Embryonic facial prominence (tissue), 1 donor: ENCODE results near the gene CLDN24.

ENCODE experiments used
- DNase-seq: peaks from one replicate; pipeline ENCODE4 v3.0.0-alpha.2; 2016; ENCODE audit errors: extremely low spot score

The CLDN24 gene

GRCh38 chr4:183321079-183321478 lies 1.1 kb downstream of the CLDN24 start:
- no peak for DNase-seq

- no peak for DNase-seq
Measured at GRCh38 chr4:183320211-183321059, 1.8 kb downstream of the CLDN24 start, which contains the start of gene CLDN22. TSS of gene CLDN22 (minus strand) at chr4:183320276. CDS start at chr4:183320218, 58 bp downstream.

DNA sequence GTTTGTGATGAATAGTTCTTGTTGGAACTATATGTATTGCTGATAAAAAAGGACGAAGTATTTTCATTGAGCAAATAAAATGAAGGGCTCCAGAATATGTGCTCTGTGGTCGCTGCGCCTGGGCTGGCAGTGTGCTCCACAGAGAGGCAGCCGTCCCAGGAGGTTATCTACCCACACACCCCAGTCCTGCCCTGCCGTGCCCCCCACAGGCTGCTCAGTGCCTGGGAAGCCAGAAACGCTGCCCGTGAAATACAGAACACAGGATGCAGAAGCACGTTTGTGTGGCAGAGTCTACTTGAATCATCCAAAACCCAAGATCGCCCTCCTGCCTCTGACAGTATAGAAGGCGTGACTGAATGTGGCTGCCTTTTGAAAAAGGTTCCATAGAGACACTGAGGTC lies 3.6 kb downstream of the CLDN24 start:
- DNase-seq, result no peak

DNA sequence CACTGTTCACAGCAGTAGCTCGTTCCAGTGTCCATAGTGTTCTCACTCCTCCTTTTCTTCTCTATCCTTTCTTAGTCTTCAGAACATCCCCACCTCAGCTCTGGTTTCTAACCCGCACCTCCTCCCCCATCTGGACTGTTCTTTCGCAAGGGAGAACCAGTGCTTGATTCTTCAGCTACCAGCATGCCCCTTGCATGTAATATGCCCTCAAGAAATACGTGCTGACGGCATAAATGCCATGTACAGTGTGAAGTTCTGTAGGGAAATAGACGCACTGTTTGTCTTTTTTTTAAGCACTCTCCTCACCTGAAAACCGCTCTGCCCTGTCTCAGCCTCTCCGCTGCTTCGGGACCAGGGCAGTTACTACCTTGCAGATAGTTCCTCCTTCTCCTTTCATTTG lies 7.4 kb downstream of the CLDN24 start:
- no peak for DNase-seq

- no peak for DNase-seq
Measured at GRCh38 chr4:183314336-183314735, 7.9 kb downstream of the CLDN24 start.

DNA sequence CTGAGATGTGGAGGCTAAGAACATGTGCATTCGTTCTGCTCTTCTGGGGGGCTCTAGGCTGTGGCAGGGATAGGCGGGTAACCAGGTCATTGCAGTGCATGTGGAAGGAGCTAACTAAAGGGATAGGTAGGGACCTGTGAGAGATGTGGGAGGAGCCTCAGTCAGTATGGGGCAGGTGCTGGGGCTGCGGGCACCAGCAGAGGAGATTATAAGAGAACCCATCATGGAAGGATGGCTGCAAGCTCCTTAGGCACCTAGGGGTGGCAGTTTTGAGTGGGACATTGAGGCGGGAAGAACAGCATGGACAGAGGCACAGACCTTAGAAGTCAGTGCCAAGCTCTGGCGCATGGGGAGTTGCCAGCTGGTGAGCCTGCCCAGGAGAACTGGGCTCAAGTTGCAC lies 9.4 kb downstream of the CLDN24 start:
- DNase-seq, result no peak

DNA sequence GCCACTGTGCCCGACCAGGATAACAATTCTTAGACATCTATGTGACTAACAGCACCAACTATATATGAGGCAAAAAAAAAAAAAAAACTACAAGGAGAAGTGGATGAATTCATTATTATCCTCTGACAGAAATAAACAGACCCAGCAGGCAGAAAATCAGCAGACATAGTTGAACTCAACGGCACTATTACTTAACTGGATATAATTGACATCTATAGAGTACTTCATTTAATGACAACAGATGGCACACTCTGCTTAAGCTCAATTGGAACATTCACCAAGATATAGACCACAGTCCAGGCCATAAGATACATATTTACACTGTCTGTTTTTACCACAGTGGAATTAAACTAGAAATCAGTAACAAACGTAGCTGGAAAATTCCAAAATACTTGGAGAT lies 15.4 kb downstream of the CLDN24 start:
- DNase-seq, result no peak

- no peak for DNase-seq
Measured at GRCh38 chr4:183304538-183304937, 17.7 kb downstream of the CLDN24 start.

- no peak for DNase-seq
Measured at GRCh38 chr4:183304067-183304466, 18.2 kb downstream of the CLDN24 start.

DNA sequence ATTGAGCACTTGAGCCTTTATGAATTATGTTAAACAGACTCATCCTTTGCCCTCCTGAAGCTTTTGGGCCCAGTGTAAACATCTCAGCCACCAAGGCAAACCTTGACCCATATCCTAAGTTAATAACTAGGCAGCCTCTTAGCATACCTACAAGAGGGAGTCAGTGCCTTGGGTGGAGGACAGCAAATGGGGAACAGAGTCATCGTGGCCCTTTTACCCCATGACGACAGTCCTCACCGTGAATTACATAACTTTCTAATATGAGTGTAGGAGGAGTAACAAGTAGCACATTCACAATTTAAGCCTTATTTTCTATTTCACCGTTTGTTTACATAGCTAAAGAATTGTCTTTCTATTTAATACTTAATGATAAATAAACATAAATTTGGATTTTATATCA lies 18.9 kb downstream of the CLDN24 start:
- DNase-seq, result no peak

DNA sequence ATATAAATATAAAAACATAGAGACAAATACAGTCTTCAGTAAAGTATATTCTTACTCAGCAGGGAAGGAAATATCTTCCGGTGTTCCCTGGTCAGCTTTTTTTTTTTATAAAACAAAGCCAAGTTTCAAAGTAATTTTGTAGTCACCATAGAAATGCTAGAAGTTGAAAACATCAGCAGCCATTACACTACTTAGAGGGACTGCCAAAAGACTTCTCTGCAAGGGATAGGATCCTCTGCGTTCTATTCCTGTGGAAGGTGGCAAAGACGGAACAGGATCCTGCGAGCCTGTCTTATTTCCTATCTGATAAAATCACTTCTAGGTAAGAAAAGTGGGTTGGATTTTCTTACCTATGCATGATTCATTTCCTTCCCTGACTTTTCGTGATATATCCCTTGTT lies 21.6 kb downstream of the CLDN24 start:
- no peak for DNase-seq

- DNase-seq, result no peak
Measured at GRCh38 chr4:183300070-183300469, 22.2 kb downstream of the CLDN24 start.

DNA sequence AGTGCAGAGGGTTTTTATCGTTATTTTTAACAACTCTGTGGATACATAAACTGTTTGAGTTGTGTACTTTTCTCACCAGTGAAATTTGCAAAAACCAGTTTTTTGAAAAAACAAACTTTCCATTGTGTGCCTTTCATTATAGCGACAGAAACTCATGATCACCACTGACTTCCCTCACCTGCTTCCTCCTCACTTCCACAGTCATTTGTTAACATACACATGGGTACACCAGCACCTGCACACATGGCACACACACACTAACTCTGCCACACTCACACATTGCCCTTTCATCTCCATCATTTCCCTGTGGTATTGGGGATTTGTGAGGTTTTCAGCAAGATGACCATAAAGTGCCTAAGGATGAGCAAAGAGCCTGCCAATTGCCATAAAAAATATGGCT lies 22.8 kb downstream of the CLDN24 start:
- DNase-seq, result no peak

DNA sequence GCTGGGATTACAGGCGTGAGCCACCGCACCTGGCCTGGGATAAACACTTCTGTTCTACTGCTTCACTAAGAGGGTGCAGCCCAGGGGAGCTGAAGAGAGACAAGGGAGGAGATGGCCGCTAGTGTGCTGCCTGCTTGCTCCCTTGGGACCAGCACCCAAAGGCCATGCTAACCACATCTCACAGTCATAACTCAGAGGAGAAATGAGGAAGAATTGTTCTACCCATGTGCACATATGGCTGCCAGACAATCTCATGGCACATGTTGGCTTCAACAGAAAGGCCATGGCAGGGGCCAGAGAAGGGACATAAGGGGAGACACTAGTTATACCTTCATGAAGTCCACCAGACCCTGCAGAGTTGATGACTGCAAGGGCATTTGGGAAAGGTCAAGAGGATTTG lies 24.6 kb downstream of the CLDN24 start:
- DNase-seq, result no peak

- no peak for DNase-seq
Measured at GRCh38 chr4:183295711-183296110, 26.5 kb downstream of the CLDN24 start.

DNA sequence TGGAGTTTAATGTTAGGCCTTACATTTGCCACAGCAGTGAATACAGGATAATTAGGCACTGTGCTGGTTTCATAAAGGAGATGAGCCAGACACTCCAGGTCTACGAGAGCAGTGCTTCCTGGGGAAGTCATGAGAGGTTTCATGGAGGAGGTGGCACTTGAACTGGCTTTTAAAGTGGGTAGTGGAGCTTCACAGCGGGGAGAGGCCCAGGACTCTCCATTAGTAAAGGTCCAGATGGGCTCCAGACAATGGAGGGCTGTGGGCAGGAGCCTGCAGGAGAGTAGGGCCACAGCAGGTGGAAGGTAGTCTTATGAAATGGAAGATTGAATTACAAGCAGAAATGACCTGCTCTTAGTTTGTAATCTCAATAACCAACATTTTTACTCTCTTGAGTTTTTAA lies 31.2 kb downstream of the CLDN24 start:
- DNase-seq, result no peak

DNA sequence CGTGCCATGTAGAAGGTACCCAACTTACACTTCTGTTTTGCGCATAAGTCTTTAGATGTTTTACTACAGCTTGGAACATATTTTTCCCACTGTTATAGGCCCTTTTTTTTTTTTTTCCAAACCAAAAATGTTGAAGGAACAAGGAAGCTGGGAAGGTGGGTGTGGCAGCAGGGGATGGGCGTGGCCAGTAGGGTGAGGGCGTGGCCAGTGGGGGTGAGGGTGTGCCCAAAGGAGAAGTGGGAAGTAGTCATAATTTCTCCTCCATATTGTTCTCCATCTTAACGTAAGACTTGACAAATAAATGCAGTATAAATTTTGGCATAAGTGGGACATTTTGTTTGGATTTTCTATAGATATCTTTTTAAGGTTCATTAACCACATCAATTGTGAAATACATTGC lies 32.5 kb downstream of the CLDN24 start:
- no peak for DNase-seq

GRCh38 chr4:183288955-183289354 lies 33.3 kb downstream of the CLDN24 start:
- no peak for DNase-seq

DNA sequence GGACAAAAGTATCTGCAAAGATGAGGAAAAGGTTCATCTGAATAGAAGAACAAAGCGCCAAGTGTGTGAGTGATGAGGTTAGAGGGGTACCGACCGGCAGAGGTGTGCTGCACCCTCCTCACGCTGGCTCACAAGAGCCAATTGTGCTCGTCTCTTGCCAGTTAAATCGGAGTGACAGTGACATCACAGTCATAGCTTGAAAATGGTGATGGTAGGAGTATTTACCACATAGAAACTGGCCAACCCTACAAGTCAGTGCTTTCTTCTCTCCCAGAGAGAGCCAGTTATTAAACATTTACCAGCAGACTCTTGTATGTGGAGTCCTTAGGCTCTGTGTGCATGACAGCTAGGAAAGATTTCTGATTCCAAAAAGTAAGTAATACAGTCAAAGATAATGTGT lies 34.5 kb downstream of the CLDN24 start:
- DNase-seq, result no peak

DNA sequence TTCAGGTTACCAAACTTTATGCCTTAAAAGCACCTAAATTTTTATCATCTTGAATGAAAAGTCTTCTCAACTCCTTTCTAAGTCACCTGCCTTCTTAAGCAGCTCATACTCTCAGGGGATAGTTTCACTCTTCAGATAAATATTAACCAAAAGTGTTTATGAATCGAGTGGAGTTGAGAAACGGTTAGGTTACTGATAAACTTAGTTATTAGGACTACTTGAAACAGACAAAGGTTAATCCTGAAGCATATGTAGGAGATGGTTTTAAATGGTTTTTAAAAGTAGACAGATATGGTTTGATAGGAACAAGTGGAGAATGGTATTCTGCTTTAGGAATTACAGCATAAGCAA lies 34.9 kb downstream of the CLDN24 start:
- no peak for DNase-seq

- DNase-seq, result no peak
Measured at GRCh38 chr4:183286590-183287308, 35.5 kb downstream of the CLDN24 start.

DNA sequence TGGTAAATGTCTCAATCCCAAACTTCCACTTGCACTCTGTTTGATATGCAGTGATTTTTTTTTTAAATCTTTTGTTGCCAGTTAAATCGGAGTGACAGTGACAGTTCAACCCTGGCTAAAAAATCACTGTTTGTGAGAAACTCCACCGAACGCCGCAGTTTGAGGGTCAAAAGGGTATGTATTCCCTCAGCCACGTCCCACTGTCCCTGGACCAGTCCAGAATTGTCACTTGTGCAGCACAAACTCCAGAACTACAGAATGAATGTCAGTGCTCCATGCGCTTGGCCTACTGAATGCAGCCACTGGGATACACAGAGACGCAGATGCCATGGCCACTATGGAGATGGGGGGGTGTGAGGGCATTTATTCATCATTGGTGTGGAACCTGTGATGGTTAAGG lies 36.3 kb downstream of the CLDN24 start:
- no peak for DNase-seq

- DNase-seq, result no peak
Measured at GRCh38 chr4:183284965-183285364, 37.3 kb downstream of the CLDN24 start.
